Progenitor cell of endocrine pancreas (in vitro differentiated cells): ENCODE results near the gene PRMT5. TPM values are rescaled to one million over a fixed set of nuclear protein-coding genes. Genes with fewer than 3 reads are reported as not detected.

Source experiments
- DNase-seq: peaks from one replicate; pipeline ENCODE4 v3.0.0; 2021; ENCODE audit warnings: low spot score; ENCODE audit not compliant: unreplicated experiment
- H3K27ac Mint-ChIP-seq: 2 replicates; pipeline ENCODE4 v1.8.0; 2021; ENCODE audit warnings: mild to moderate bottlenecking, moderate library complexity, mixed read lengths
- H3K27me3 Mint-ChIP-seq: 2 replicates; pipeline ENCODE4 v1.8.0; 2021; ENCODE audit warnings: mixed read lengths
- H3K36me3 Mint-ChIP-seq: 2 replicates; pipeline ENCODE4 v1.8.0; 2022; ENCODE audit warnings: mixed read lengths; ENCODE audit not compliant: insufficient read depth
- H3K4me1 Mint-ChIP-seq: 2 replicates; pipeline ENCODE4 v1.8.0; 2021; ENCODE audit warnings: low read depth, mixed read lengths
- H3K4me3 Mint-ChIP-seq: 2 replicates; pipeline ENCODE4 v1.8.0; 2021; ENCODE audit warnings: low read depth, mild to moderate bottlenecking, moderate library complexity, mixed read lengths
- H3K9me3 Mint-ChIP-seq: 2 replicates; pipeline ENCODE4 v1.8.0; 2021; ENCODE audit warnings: low read depth, mixed read lengths
- CTCF ChIP-seq: fragments of 200-600 bp; sonication (generic); IDR thresholded peaks from one replicate; pipeline ENCODE4 v1.5.0; 2021; ENCODE audit warnings: antibody characterized with exemption, mild to moderate bottlenecking; ENCODE audit not compliant: unreplicated experiment
- total RNA-seq: library from RNA; stranded (reverse); gene quantifications from 2 replicates; pipeline ENCODE4 v1.2.1, GENCODE V29; 2021

PRMT5 gene
- total RNA-seq, 1 donor from 2014 or later = 104 TPM

GRCh38 chr14:22885975-22886374 lies 43.2 kb downstream of the PRMT5 start:
- Mint-ChIP-seq H3K36me3 (peaks cover 7% of the 10 kb centered on the region), H3K4me1 (peaks cover 40% of the 10 kb centered on the region), H3K9me3 (no peaks in the 10 kb centered on the region), H3K4me3 (peak overlapping the region; percentile 95), H3K27me3 (no peaks in the 10 kb centered on the region), H3K27ac (peak overlapping the region; percentile 93)
- no peak for TF ChIP-seq CTCF
- DNase-seq = no peak

GRCh38 chr14:22884738-22885523 lies 44.2 kb downstream of the PRMT5 start:
- peak overlapping the region; percentile 58 for H3K27ac Mint-ChIP-seq
- H3K4me3 Mint-ChIP-seq = peak overlapping the region; percentile 52
- peaks cover 7% of the 10 kb centered on the region for H3K36me3 Mint-ChIP-seq
- no peak for DNase-seq
- no peak for TF ChIP-seq CTCF
- no peaks in the 10 kb centered on the region for H3K9me3 Mint-ChIP-seq
- no peaks in the 10 kb centered on the region for H3K27me3 Mint-ChIP-seq
- peaks cover 40% of the 10 kb centered on the region for H3K4me1 Mint-ChIP-seq

- Mint-ChIP-seq H3K27ac (peak overlapping the region; percentile 98), H3K4me3 (peak overlapping the region; percentile 86), H3K4me1 (peaks cover 40% of the 10 kb centered on the region), H3K9me3 (no peaks in the 10 kb centered on the region), H3K36me3 (peaks cover 7% of the 10 kb centered on the region), H3K27me3 (no peaks in the 10 kb centered on the region)
- no peak for DNase-seq
- TF ChIP-seq CTCF = no peak
Observed at GRCh38 chr14:22884076-22884737, 45.0 kb downstream of the PRMT5 start.

- no peak for TF ChIP-seq CTCF
- Mint-ChIP-seq H3K27ac (peak within 1 kb of the TSS; percentile 98), H3K27me3 (no peaks in the 10 kb centered on the region), H3K4me3 (peak within 1 kb of the TSS; percentile 86), H3K36me3 (peaks cover 7% of the 10 kb centered on the region), H3K9me3 (no peaks in the 10 kb centered on the region), H3K4me1 (peaks cover 40% of the 10 kb centered on the region)
- DNase-seq = peak; percentile 28
Observed at GRCh38 chr14:22883173-22883976, 45.8 kb downstream of the PRMT5 start, which contains the start of gene REM2. TSS of gene REM2 (plus strand) at chr14:22883222. CDS start at chr14:22883288, 66 bp downstream.
